ENCODE data around the gene SLC6A18.

The SLC6A18 gene

DNA sequence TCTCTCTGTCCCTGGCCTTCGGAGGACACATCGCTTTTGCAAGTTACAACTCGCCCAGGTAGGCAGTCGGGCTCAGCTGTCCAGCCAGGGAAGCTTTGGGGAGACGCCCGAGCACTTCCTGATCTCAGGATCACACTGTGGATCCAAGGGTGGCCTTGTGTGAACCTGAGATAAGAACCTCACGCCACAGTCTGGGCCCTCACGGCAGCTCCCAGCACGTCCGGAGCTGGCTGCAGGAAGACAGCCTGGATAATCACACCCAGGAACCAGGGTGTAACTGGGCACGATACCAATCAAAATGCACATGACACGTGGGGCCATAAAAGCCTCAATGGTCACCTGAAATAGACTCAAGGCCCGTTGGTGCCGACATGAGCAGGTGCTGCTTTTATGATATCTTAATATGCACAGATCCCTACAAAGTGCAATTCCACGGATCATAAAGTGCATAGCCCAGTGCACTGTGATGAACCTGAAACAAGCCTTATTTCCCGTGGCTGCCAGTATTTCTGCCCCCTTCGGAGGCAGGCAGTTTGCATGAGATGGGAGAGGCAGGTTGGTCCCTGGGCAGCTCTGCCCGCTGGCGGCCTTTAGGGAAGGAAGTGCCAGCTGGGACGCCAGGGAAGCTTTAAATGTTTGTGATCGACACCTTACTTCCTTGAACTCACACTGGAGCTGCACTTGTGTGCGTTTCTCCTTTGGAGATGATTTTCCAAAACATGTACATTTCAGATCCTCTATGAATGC is 14.5 kb downstream of the SLC6A18 start:
- DNase-seq: no peak

DNA sequence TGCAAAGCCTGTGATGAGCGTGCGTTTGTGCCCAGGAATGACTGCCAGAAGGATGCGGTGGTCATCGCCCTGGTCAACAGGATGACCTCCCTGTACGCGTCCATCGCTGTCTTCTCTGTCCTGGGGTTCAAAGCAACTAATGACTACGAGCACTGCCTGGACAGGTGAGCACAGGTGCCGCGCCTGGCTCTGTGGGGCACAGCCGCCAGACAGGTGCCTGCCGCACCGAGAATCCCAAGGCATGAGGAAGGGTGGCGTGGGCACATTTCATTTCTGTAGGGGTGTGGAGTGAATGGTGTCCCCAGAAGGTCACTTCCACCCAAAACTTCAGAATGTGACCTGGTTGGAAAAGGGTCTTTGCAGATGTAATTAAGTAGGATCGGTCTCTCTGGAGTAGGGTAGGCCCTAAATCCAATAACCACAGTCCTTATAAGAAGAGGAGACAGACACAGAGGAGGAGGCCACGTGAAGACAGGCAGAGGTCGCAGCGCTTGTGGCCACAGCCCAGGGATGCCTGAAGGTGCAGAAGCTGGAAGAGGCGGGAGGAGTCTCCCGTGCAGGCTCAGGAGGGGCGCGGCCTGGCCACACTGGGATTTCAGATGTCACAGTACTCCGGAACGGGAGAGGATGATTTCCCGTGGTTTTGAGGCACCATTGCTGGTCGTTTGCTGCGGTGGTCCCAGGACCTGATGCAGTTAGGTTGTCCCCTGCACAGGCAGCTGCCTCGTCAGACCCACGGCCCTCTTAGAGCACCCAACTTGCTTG is 15.5 kb downstream of the SLC6A18 start:
- DNase-seq: no peak

DNA sequence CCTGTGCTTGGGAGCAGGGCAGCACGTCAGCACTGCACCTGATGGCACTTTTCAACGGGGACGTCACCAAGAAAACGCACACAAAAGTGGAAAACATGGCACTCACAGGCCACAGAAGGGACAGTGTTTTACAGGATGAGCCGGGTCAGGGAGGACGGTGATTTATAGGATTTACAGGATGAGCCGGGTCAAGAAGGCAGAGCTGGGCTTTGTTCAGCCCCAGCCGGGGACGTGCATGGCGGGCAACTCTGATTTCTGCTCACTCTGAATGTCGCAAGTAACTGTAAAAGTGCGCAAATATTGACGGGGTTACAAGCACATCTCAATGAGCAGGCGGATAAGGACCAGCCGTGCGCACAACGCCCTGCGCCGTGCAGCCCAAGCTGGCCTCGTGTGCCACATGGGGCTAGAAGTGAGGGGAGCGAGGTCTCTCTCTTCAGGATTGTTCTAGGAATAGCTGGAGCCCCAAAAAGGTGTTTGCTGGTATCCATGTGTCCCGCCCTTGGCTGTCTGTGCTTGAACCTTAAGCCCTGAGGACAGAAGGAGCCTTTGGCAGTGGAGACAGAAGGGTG is 16.4 kb downstream of the SLC6A18 start:
- DNase-seq: no peak

DNA sequence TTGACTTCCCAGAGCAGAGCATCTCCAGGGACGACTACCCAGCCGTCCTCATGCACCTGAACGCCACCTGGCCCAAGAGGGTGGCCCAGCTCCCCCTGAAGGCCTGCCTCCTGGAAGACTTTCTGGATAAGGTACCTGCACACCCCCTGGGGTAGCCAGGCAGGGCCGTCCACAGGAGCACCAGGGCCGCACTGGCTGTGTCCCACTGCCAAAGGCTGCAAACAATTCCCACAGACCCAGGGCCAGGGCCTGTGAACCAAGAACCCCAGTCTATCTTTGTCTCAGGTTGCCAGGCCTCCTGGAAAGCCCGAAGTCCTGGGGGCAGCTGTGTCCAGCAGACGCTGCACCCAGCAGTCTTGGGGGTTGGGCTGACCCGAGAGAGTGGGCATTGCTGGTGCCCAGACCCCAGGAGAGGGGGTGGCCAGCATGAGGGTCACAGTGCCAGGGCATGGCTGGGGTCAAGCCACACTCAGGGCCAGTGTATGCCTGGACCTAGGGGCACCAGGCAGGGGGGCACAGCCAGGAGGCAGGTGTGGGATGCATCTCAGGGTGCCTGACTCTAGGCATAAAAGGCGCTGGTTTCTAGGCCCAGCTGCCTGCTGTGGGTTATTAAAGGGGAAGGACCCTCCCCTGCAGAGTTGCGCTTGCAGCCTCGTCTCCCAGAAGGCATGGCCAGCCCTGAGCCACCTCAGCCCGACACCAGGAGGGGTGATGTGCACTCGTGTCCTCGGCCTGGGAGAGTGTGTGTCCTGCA is 17.7 kb downstream of the SLC6A18 start:
- DNase-seq: no peak

GRCh38 chr5:1243487-1244130 is 18.4 kb downstream of the SLC6A18 start:
- no peak for DNase-seq

GRCh38 chr5:1244255-1244654 is 19.1 kb downstream of the SLC6A18 start:
- DNase-seq: no peak

- no peak for DNase-seq
These were observed 19.8 kb downstream of the SLC6A18 start for GRCh38 chr5:1244976-1245375.

DNA sequence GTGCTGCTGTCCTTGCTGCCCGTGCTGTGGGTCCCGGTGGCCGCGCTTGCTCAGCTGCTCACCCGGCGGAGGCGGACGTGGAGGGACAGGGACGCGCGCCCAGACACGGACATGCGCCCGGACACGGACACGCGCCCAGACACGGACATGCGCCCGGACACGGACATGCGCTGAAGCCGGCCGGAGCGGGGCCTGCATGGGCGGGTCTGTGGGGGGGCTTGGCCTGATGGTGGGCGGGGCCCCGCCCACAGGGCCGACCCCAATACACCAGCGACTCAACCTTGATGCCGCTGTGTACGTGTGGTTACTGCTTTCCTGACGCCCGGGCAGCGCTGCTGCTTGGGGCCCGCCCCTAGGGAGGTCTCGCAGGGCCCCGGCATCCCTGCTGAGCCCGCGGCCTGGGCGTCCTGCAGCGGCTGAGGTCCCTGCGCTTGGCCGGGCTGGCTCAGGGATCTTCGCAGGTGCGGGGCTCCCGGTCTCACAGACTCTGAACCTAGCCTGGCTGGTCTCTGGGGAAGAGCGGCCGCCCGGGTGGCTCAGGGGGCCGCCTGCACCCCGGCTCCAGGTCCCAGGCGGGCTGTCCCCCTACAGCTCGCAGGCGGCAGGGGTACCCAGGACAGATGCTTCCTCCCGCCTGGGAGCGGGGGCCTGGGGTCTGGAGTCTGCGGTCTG is 20.9 kb downstream of the SLC6A18 start:
- DNase-seq: no peak

- no peak for DNase-seq
These were observed 21.7 kb downstream of the SLC6A18 start for GRCh38 chr5:1246711-1247431.

- no peak for DNase-seq
These were observed 22.6 kb downstream of the SLC6A18 start for GRCh38 chr5:1247811-1248210.

- no peak for DNase-seq
These were observed 24.4 kb downstream of the SLC6A18 start for GRCh38 chr5:1249366-1250280.

- no peak for DNase-seq
These were observed 26.7 kb downstream of the SLC6A18 start for GRCh38 chr5:1251678-1252580.

- DNase-seq: no peak
These were observed 27.5 kb downstream of the SLC6A18 start for GRCh38 chr5:1252681-1253080.

DNA sequence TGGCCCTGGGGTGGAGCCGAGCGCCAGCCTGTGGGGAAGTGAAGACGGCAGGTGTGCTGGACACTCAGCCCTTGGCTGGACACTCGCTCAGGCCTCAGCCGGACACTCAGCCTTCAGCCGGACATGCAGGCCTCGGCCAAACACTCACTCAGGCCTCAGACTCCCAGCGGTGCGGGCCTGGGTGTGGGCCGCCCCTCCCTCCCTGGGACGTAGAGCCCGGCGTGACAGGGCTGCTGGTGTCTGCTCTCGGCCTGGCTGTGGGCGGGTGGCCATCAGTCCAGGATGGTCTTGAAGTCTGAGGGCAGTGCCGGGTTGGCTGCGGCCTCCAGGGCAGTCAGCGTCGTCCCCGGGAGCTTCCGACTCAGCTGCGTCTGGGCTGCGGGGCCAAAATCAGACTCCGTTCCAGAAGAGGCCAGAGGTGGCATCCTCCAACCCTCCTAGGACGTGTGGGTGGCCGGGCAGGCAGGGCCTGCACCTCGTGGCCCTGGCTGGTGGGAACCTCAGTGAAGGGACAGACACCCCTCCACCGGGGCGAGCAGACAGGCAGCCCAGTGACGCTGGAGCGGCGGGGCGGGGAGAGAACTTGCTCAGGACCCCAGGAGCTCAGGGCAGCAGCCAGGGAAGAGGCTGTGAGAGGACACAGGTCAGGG is 28.4 kb downstream of the SLC6A18 start:
- no peak for DNase-seq

DNA sequence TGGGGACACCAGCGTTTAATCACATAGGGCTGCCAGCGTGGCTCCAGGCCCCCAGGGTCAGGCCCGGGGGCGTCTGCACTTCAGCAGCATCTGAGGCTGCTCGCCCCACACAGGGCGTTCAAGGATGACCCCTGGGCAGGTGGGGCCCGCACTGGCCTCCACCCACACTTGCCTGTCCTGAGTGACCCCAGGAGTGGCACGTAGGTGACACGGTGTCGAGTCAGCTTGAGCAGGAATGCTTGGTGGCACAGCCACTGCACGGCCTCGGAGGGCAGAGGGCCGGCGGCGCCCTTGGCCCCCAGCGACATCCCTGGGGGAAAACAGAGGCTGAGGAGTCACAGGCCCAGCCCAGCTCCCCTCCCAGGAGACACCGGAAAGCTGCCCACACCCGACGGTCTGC is 29.0 kb downstream of the SLC6A18 start:
- no peak for DNase-seq

- DNase-seq: no peak
These were observed 29.9 kb downstream of the SLC6A18 start for GRCh38 chr5:1255081-1255561.

DNA sequence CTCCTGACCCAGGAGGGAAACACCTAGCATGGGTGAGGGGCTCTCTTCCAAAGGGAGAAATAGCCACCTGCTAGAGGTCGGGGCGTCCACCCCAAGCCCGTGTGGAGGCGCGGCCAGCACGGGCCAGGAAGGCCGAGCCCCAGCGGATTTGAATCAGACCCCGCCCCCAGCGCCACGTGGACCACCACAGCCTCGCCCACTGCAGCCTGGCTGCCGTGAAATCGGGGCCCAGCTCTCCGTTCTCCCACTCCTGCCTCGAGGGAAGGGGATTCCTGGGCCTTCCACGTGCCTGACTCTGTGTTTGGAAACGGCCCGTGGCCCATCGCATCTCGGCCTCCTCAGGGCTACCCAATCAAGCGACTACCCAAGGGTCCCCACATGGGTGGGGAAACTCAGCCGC is 31.6 kb downstream of the SLC6A18 start:
- no peak for DNase-seq

DNA sequence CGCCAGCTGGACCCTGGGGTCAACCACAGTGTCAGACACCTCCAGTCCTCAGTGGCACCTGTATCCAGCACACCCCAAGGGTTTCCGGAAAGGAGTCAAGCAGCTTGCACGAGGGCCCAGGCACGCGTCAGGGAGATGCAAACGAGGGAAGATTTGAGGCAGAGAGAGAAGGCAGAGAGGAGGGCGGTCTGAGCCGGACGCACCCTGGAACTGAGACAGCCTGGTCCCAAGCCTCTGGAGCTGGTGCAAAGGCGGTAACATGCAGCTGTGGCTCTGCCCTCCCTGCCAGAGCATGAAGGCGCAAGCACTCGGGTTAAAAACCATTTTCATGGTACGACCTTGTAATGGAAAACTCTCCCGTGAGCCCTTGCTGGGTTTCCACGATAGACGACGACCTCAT is 32.2 kb downstream of the SLC6A18 start:
- DNase-seq: no peak

- DNase-seq: no peak
These were observed 32.7 kb downstream of the SLC6A18 start for GRCh38 chr5:1257841-1258240.
